NCI-H748 treated with DMSO at 0.1 percent for 48 hours (cell line): ENCODE measurements around the gene PER1.
"Not testable (repeated sequence)": the region's sequence is repeated elsewhere in the genome, so short reads cannot be mapped to it uniquely, and the experiment has no call there.

ENCODE experiments used
- DNase-seq: peaks from one replicate; lab custom pipeline; 2025; lab: John Stamatoyannopoulos, UW

Gene PER1

DNA sequence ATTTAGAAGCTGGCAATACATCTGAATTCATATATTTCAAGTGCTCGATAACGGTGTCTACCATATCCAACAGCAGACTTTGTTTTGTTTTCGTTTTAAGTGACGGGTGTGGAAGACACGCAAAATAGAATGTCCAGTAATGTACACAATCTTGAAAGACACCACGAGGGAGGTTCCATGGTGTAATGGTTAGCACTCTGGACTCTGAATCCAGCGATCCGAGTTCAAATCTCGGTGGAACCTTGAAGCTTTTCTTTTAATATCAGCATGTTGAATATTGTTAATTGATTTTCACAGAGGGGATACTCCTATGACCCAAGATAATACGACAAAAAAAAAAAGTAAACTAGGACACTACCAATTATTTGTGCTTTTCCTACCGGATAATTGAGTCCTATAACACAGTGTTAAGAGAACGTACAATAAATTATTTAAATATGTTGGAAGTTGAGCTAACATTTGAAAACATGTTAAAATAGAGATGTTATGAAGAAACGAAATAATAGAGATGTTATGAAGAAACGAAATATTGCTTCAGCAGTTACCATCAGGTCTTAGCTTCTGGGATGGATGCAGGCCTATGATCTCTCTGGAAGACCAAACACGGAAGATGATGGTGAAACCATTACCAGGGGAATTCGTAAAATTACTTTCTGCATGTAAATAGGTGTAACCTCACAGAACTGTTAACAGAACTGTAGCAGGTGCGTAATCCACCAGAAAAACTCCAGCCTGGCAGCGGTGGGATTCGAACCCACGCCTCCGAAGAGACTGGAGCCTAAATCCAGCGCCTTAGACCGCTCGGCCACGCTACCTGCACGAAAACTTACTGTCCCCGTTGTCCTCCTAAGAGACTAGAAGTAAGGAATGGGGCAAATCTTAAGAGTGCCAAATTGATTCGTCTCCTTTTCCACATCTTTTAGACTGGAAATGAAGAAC, 32.4 kb downstream of the PER1 start:
- peak; percentile 97 for DNase-seq

DNA sequence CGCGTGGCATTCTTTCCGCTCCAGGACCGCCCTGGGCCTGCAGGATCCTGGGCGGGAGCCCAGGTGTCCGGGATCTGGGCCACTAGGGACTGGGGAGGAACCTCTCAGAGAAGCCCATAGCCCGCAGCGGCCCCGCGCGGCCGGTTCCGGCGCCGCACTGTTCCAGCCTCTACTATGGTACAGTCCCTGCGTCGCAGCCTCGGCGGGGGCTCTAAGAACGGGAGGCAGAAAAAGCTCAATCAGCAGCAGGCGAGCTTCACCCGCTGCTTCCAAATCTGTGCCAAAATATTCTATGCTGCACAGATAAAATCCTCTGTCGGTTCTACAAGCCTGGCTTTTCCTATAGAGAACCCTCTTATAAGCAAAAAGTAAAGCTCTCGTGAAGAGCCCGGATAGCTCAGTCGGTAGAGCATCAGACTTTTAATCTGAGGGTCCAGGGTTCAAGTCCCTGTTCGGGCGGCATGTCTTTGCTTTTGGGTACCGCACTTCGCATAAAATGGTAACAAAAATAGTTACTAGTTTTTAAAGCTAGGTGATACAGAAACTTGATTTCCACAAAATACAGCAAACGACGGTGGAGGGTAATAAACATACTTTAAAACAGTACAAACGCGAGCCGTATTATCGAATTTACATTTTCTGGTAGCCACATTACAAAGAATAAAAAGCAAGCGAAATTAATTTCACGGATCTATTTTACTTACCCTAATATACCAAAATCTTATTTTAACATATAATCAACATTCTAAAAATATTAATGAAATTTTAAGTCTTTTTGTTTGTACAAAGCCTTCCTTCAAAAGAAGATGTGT, 33.2 kb downstream of the PER1 start:
- peak; percentile 99 for DNase-seq

DNA sequence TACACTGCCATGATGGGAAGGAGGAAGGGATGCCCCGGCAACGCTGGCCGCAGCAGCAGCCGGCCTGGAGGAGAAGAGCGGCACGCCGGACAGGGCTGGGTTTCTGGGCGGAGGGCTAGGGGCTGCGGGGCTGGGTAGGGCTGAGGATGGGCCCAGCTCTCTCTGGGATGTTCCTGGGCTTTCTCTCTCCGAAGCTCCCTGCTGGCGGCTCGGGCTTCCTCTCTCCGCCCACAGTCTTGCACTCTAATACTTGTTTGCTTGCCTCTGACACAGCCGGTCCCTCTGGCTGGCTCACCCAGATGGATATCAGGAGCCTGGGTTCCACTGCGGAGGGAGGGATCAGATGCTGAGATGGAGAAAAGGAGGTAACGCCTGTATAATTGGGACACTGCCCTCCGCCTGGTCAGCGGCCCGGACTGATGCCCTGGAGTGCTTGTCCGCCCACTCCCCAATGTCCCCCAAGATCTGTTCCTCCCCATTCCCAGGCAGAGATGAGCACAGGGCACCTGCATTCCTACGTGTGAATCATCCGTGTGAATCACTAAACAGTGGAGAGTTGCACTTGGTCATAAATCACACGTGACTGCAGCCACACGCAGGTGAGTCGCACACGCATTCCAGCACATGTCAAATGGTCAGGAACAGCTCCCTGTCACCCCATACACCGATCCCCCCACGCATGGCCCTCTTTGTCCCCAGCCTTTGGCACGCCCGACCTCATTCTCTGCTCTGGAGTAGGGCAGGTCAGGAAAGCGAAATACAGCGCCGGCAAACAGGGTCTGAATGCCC, 34.0 kb downstream of the PER1 start, which contains the start of gene ALOXE3:
TSS of gene ALOXE3 (minus strand) at position 535 of the 789 bp plus-strand sequence. CDS start at position 11, 524 bp downstream.
- DNase-seq, result no peak

DNA sequence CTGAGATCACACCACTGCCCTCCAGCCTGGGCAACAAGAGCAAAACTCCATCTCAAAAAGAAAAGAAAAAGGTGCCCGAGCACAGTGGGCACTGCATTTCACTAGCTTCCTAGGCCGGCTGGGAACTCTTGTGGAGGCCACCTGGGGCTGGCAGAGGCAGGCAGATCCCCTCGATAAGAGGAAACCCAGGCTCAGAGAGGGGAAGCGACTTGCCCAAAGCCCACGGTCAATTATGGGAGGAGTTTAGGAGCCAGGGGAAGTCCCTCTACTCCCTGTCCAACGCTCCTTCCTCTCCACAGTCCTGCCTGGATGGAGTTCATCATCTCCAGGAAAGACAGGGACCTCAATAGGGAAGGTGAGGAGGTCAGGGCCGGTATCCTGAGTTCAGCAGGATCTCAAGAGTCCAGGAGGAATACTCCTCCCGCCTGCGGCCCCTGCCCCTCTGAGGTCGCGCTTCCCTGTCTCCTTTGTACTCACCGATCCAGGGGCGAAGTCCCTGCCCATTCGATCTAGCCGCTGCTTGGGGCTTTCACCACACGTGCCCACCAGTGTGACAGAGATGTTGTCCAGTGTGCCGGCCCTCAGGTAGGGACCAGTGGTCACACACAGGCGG, 34.7 kb downstream of the PER1 start:
- DNase-seq, result no peak

DNA sequence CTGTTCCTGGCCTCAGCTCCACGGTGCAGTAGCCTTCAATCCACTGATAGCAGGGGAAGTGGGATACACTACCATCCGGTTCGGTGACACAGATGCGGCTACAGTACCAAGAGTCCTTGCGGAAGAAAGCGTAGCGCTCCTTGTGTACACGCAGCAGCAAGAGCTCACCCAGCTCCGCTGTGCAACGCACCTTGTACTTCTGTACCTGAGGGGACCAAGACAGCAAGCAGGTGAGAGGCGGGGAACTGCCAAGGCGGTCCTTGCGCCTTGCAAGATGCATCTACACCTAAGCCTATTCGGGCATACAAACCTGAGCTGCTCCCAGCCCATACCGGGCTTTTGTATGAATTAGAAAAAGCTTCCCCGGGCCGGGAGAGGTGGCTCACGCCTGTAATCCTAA, 35.4 kb downstream of the PER1 start:
- DNase-seq, result no peak

DNA sequence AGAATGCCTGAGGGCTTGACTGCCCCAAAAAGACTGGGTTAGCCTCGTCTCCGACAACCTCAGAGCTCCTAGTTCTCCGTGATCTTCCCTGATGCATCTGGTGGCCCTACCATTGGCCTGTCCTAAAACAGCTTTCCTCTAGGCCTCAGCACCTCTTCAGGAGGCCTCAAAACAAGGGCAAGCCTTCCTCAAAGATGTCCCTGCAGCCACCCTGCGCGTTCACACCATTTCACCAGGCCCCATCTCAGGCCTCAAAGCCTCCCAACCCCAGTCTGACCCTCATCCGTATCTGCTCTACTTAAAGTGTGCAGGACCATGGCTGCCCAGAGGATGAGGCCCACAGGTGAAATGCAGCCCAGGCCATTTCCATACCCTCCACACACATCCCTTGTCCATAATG, 41.3 kb downstream of the PER1 start:
- DNase-seq, result no peak

DNA sequence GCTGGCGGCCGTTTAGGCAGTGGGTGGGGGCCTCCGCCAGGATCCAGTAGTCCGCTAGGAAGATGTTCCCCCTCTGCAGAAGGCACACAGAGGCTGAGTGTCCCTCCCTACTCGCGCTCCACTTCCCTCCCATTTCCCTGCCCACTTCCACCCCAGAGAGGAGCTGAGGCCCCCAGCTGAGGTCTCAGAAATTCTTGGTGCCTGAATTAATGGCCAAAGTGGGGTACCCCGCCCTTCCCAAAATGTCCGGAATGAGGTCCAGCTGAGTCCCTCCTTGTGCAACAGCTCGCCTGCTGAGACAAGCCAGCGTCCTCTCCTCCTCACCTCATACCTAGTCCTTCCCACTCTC, 41.8 kb downstream of the PER1 start:
- no peak for DNase-seq

DNA sequence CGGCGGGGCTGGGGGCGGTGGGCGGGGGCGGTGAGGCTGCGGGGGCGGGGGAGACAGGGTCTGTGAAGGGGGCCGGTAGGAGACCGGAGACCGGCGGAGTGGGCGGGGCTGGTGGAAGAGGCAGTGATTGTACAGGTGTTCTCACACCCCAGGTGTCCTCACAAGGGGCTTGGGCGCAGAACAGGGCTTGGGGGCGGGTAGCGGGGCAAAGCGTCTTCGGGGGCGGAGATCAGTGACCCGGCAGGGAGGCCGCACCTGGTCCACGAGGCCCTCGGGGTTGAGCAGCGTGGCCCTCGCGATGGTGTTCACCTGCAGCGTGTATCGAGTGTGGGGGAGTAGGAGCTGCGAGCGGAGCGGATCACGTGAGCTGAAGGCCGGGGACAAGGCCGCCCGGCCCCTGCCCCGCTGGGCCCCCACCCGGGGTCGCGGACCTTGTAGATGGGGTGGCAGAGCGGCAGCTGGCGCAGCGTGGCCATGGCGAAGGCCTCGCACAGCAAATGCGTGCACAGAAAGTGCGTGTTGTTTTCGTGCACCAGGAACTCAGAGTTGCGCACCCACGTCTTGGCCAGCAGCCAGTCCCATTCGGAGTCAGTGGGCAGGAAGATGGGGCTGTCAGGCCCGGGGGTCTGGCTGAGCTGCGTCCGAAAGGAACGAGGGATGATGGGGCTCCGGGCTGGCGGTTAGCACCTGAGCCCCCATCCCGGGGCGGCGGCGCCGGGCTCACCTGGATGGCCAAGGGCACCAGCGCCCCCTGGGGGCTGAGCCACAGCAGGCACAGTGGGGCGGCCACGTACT, 42.3 kb downstream of the PER1 start:
- peak; percentile 74 for DNase-seq

DNA sequence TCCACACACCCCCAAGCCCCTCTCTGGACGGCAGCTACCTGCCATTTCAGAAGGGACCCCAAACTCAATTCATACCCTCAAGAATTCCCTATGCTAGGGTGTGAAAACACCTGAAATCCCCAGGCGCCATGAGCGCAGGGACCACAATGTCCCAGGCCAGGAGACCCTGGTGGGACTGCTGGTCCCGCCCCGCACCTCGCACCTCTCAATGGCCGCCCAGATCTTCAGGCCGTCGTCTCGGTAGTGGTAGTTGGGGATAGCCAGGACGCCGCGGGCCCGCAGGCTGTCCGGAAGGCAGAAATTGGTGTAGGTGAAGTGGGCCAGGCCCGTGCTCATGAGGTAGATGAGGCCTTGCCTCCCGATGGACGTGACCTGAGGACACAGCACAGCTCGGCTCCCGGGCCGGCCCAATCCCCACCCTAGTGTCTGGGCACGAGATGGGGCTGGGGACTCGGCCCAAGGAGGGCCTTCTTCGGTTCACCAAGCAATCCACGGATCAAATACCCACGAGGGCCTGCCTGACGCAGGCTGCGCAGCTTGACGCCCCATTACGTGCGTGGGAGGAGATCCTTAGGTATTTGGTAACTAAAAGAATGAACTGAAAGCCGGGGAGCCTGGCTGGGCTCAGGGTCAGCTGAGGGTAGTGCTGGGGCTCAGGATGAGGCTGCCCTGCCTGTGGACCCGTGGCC, 43.1 kb downstream of the PER1 start:
- no peak for DNase-seq

DNA sequence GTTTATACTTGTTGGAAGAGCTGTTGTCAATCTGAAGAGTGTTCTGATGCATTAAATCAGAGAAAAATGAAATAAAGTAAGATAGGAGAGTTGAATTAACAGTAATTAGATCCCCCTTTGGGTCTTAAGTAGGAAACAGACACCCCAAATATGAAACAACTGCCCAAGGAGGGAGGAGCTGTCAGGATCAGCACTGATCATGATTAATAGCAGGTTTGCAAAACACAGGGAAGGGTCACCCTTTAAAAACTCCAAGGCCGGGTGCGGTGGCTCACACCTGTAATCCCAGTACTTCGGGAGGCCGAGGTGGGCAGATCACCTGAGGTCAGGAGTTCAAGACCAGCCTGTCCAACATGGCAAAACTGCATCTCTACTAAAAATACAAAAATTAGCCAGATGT, 45.2 kb downstream of the PER1 start:
- DNase-seq, result not testable (repeated sequence)

DNA sequence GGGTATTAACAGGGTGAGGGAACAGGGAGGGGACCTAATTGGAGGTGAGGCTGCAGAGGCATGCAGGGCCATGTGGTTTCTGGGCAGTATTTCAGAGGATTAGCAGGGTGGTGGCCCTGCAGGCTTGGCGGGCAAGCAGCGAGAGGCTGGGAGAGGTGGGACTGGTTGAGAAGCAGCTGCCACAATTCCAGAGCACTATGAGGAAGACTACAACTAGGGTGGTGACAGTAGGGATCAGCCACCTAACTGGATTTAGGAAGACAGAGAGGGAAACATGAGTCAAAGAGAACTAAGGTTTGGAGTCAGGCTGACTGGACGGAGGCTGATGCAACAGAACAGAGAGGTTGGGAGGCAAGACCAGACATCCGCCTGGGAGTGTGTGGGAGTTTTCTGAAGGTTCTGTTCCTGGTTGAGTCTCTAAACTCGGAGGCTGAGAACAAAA, 46.2 kb downstream of the PER1 start:
- DNase-seq, result no peak

DNA sequence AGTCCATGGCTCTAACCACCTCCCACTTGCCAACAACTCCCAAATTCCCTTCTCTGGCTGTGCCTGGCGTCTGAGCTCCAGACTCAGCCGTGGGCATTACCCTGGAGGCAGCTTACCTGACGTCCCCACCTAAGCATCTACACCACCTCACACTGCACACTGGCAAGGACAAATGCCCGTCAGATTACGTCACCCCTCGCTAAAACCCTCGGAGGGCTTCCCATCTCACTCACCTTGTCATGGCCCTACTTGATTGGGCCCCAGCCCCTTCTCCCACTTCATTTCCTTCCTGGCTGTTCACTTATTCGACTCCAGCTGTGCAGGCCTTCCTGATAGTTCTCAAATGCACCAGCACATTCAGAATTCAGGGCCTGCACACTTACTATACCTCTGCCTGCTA, 47.3 kb downstream of the PER1 start:
- DNase-seq, result no peak

DNA sequence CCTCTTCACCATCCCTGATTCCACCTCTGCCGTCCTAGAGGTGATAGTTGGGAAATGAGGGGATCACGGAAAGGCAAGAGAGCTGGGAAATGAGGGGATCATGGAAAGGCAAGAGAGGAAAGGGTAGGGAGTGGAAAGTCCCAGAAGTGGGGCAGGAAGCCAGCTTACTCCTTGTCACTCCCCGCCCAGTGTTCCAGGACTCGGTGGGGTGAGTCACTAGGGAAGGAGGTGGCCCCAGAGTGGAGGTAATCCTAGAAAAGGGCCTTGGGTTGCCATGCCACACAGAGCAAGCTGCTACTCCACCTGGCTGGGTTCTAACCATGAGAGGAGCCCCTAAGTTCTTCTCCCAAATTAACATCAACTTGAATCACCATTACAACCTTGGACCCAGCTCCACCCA, 48.7 kb downstream of the PER1 start:
- DNase-seq, result no peak

DNA sequence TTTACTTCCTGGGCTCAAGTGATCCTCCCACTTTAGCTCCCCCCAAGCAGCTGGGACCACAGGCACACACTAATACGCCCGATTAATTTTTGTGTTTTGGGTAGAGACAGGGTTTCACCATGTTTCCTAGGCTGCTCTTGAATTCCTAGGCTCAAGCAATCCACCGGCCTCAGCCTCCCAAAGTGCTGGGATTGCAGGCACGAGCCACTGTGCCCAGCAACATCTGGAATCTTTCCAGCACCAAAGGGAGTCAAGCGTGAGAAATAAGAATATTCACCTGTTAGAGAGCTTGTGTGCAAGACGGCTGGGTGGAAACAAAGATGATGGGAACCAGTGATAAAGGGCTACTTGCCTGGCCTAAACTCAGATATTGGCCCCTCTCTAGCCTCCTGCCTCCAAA, 50.5 kb downstream of the PER1 start:
- DNase-seq, result no peak

DNA sequence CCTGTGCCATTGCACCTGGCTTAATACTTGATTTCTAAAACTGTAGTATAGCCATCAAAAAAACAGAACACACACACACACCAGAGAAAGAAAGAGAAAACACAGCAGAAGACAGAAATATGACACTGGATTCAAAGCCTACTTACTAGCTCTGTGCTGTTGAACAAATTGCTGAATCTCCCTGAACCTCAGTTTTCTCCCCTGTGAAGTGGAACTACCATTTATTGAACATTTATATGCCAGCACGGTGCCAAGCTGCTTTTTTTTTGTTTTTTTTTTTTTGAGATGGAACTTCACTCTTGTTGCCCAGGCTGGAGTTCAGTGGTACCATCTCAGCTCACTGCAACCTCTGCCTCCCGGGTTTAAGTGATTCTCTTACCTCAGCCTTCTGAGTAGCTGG, 51.4 kb downstream of the PER1 start:
- no peak for DNase-seq

DNA sequence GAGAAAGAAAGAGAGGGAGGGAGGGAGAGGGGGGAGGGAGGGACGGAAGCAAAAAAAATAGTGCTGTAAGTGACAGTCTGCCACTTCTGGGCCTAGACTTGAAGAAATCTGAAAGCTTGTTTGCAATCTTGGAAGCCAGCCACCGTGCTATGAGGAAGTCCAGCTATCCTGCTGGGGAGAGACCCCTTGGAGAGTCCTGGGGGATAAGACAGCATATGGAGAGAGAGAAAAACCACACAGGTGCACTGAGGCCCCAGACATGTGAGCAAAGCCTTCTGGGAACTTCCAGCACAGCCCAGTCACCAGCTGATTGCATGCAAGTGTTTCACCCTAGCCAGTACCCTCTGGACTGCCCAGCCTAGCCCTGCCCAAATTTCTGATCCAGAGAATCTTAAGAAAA, 52.1 kb downstream of the PER1 start:
- DNase-seq, result no peak

DNA sequence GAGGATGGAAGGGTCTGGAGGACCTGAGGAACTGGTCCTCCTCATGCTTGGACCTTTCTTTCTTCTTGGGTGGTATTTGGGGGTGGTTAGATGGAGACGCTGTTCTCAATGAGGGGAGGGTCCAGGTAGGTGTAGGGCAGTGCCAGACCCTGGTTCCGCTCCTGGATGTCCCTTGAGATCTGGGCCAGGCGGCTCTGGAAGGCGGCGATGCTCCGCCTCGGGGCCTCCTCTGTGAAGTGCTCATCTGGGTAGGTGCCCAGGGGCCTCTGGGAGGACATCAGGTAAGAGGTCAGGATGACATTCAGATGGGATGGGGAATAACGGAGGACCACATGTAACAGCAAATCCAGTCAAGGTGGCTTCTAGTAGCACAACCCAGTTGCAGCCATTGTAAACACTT, 55.7 kb downstream of the PER1 start:
- DNase-seq, result no peak

DNA sequence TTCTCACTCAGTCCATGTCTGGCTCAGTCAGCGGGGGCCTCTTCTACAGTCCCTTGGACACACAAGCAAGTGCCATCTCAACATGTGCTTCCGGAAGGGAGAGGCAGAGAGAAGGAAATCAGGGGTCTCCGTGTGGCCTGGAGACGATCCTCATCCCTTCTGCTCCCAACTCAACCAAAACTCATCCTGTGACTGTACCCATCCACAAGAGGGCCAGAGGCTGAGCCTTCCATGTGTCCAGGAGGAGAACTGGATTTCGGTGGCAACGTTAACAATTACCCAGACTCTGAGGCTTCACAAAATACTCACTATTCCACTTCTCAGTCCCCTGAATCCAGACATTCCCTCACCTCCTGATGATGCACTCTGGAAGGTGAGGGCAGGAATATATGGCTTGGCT, 56.8 kb downstream of the PER1 start:
- no peak for DNase-seq

DNA sequence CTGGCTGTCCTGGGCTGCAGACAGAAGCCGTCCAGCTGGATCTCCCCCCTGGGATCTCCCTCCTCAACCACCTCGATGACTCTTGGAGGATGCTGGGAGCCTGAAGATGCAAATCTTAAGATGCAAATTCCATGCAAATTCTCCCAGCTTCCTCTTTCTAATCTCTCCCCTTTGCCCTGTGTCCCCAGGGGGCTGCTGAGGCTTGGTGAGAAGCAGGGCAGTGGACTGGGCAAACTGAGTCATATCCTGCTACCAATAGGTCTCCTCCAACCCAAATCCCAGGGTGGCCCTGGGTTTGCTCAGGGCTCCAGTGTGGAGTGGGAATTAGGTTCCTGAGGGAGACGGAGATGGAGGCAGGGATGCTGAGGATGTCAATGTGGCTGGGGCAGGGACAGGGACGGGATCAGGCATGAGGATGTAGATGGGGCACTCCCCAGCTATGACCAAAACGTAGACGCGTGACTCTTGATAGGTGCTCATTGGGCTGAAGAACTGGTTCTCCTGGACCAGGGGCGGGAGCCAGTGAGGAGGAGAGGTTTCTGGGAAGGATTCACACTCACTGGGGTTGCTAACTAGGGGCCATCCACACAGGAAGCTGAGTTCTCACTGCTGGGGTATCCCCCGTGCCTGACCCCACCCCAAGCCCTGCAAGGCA, 61.0 kb downstream of the PER1 start:
- no peak for DNase-seq
